Mucosa of gallbladder (tissue), 1 donor: ENCODE results near the gene BMP6. TPM values are rescaled to one million over a fixed set of nuclear protein-coding genes. Genes with fewer than 3 reads are reported as not detected.

Experiments
- DNase-seq: peaks from one replicate; pipeline ENCODE4 v3.0.0-alpha.2; 2020; ENCODE audit warnings: low spot score
- total RNA-seq: library from RNA; stranded (reverse); gene quantifications from one replicate; pipeline ENCODE4 v1.2.1, GENCODE V29; 2021
- donor health status: DM: no; HTN: no; CAD: no.

Gene BMP6
- total RNA-seq, 1 donor from 2014 or later = 7.3 TPM

DNA sequence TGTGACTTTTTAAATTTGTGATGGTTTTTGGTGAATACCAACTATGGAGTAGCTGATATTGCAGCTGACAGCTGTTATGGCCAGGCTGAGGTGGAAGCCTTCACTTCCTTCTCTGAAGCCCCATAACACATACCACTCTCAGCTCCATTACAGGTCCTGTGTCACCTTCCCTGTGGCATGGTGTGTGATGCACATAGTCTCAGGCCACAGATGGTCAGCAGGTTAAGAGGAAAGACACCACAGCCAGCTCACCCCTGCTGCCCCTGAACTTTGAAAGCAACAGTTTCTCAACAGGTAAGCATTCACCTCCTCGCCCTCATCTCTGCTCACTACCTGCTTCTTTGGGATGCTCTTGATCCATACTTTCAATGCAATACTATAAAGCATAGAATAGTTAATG is 177.0 kb downstream of the BMP6 start:
- DNase-seq = no peak

DNA sequence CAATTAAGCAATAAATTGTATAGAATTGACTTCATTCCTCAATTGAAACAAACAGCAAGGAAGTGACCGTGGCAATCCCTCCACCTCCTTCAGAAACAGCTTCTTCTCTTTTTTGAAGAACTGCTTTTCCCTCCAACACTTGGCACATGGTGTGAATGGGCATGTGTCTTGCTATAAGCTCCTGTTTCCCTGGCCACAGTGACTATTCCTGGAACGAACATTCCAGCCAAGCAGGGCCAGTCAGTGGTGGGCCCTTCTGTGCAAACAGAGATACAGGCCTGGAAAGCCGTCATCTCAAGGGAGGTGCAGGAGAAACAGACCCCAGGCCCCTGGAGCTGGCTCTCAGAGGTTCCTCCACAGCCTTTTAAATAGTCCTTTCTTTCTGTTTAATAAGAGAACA is 177.8 kb downstream of the BMP6 start:
- no peak for DNase-seq

DNA sequence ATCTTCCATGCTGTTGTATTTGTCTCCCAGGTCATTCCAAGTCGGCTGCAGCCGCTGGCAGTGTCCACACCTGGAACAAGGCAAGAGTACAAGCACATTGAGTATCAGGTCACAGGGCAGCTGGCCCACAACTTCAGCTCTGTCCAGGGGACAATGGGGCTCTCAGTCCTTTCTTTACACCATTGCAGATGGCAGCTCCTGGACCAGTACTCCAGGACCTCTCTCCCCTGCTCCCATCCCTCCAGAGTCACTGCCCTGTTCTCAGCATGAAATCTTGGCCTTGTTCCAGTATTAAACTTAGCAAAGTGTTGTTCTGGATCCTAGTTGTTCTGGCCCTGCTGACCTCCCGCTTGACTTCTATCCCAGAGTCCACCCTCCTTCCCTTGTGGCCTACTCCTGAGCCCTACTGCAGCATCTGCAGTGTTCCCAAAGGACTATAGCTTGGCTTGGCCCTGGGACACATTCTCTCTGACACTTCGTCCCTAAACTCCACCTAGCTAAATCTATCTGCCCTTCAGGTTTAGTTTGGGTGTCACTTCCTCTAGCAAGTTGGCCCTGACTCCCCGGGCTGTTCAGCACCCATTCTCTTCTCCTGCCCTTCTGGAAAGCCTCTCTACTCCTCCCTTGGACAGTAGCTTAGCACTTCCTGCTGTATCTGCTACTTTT is 178.9 kb downstream of the BMP6 start:
- DNase-seq = no peak

DNA sequence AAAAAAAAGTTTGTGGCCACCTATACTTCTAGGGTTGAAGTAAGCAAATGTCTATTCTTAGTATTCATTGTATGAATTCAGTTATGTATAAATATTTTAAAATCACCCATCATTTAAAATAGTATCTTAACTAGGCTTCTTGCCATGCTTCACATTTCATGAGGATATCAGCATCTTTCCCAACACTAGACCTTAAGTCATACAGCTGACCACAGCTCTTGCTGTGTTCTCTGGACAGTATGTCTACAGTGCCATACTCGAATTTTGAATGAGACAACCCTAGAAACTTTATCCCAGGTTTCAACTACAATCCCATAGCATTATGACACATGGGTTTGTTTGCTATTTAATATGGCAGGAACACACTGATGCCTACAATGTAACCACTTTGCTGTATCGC is 179.5 kb downstream of the BMP6 start:
- no peak for DNase-seq

DNA sequence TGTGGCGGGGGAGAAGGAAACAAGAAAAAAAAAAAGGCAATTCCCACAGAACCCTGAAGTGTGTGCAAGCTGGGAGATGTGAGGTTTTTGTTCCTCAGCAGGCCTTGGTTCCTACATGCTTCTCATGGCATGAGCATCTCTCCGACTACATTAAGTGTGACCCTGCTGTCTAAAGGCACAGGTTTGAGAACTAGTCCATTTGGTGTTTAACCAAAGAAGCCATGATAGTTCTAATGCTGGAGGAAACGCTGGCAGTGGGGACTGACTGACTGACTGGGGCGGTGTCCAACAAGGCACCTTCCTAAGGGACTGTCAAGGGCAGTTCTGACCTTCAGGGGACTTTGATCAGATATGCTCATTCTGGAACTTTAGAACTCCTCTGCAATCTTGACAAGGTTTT is 180.8 kb downstream of the BMP6 start:
- no peak for DNase-seq

DNA sequence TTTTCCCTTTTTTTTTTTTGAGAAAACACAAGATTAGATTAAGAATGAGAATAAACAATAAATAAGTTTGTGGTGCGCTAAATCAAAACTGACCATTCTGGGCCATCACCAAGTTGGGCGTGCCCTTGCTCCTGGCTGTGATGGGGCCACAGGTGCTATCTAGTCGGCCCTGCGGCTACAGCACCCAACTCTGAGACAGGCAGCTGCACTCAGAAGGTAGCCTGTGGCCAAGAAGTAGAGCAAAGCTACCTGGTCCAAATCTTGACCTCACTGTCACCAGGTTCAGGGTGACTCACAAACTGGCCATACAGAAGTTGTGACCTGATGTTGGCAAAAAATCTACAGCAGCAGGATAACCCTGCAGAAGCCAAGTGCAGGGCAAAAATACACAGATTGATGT is 181.3 kb downstream of the BMP6 start:
- DNase-seq = no peak

DNA sequence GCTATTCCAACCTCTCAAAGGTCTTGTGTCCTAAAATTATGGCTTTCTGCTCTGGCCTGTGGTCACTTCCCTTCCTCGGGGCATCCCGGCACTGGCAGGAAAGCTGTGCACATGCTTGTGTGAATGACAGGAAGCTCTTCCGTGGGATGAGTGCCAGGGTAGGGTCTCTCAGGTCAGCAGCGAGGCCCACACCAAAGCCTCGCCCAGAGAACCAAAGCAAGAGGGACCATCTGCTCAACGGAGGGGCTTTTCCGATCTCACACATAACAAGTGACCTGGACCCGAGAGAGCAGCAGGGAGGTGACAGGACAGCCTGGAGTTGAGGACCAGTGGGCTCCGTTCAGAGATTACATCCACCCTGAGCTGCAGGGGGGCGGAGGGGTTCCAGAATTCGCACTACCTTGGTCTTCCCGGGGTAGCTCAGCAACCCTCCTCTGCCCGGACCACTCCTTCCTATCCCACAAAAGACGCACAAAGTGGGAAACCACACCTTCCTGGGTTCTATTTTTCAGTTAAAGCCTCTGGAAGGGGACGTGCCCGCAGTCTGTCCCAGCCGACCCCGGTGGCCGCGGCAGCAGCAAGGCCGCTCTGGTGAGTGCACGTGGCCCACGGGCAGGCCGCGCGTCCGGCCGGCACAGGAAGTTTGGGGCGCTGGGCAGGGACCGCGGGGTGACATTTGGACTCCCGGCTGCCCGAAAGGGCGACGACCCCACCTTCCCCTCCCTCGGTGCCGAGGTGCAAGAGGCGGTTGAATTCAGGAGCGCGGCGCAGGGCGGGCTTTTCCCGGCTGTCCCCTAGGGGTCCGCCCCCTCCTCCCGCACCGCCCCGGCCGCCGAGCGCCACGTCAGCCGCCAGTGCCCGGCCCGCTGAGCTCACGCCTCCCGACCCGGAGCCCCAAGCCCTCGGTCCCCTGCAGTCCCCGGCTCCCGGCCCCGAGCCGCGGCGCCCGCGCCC is 183.7 kb downstream of the BMP6 start:
- DNase-seq = peak; percentile 28

DNA sequence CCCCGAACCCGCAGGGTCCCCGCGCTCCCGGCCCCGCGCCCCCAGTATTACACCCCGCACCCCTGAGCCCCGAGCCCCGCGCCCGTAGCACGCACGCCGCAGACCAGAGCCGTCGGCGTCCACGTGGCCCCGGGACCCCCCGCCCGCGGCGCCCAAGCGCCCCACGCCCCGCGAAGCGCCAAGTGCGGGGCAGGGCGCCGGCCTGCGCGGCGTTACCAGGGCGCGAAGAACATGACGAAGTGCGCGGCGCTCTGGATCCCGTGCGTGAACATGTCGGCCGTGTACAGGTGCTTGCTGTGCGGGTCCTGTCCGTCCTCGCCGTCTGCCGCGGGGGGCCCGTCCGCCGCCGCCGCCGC is 184.4 kb downstream of the BMP6 start:
- no peak for DNase-seq

DNA sequence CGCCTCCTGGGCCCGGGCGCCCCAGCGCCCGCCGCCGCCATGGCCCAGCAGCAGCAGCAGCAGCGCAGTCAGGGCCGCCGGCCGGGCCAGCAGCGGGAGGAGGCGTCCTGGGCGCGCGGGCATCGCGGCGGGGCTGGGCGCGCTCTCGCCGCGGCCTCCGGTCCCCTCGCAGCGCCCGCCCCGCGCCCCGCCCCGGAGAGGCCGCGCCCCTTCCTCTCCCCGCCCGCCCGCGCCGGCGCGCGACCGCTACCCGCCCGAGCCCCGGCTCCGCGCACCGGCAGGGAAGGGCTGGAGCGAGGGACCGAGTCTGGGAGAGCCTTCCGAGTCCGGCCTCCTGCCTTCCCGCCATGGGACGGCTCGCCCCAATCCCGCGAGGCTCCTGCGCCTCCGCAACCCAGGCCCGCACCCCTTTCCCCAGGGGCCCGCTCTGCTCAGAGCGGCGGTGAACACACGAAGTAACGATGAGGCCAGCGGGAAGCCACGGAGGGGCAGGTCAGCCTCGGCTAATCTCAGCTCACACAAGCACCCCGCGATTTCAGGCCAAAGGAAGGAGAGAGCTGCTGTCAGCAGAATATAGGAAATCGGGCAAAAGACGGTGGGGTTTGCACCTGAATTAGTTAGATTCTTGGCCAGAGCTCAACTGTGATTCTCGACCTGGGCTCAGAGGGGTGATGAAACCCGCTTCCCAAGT is 184.9 kb downstream of the BMP6 start, which contains the start of gene TXNDC5:
Gene TXNDC5, minus strand, starts transcription at position 135 of the 691 bp plus-strand sequence. Its CDS starts 12 bp downstream, at position 123.
- DNase-seq = peak; percentile 67

DNA sequence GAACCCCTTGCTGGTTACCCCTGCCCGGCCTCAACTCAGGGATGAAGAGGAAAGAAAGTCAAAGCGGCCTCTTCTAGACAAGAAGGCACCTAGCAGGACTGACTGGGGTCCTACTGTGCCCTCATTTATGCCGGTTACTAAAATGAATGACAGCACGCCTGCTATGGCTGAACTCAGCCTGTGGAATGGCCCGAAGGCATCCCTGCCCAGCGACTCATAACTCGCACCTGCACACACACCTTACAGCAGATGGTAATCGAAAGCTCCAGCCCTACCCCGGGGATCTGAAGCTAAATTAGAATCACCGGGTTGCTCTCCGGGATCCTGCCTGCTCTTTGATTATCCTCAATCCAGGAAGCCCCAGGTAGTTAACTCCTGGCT is 185.4 kb downstream of the BMP6 start:
- DNase-seq = no peak

DNA sequence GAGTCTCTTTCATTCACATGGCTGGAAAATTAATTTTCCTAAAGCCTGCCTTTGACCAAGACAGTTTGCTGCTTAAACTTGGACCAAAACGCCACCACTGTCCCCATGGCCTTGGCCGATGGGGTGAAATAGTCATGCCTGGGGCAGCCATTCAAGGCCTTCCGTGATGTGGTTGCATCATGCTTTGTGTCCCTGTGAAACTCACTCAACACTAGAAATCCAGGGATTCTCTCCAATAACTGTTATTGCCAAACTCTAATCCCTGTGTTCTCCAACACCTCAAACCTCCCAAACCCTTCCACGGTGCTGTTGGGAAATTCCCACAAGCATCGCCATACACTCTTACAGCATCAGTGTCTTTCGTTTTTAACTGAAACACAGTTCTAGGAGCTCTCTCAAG is 186.1 kb downstream of the BMP6 start:
- no peak for DNase-seq

DNA sequence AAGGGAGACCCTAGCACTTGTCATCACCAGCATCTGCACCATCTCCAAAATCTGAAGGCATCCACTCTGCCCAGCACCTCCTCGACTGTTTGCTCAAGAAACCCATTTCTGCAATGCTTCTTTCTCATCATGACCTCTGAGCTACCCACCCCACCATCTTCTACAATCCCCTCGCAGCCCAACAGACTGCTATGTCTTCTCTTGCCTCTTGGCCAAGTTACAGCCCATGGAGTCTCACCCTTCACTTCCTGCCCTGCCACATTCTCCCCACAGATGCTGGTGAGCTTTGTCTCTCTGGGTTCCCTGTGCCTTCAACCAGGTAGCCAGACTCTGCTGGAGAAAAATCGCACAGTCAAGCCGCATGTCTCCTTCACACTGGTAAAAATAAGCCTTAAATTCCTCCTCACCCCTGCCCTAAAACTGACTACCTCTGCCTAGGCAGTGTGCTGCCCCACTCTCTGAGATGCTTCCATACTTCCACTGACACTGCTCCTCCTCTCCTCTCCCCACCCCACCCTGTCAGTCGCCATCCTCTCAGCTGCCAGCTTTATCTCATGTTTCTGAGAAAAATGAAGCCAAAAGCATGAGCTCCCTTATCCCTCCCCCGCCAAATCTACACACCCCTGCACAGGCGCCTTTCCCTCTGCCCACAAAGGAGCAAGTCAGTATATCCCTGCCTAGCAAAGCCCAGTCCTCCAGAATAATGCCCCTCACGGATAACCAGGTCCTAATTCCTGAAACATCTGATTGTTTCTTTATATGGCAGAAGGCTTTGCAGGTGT is 187.0 kb downstream of the BMP6 start:
- no peak for DNase-seq

DNA sequence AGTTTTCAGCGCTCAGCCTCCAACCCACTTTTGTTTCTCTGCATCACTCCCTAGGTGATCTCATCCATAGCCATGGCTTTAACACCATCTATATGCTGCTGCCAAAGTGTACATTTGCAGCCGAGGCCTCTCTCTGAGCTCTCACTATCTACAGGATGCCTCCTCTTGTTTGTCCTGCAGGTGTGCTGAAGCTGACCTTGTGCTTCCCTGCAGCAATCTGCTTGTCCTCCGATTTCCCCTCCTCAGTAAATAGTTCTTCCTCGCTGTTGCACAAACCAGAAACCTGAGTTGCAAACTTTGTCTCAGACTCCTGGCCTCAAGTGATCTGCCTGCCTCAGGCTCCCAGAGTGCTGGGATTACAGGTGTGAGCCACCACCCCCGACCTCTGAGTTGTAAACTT is 188.4 kb downstream of the BMP6 start:
- no peak for DNase-seq

DNA sequence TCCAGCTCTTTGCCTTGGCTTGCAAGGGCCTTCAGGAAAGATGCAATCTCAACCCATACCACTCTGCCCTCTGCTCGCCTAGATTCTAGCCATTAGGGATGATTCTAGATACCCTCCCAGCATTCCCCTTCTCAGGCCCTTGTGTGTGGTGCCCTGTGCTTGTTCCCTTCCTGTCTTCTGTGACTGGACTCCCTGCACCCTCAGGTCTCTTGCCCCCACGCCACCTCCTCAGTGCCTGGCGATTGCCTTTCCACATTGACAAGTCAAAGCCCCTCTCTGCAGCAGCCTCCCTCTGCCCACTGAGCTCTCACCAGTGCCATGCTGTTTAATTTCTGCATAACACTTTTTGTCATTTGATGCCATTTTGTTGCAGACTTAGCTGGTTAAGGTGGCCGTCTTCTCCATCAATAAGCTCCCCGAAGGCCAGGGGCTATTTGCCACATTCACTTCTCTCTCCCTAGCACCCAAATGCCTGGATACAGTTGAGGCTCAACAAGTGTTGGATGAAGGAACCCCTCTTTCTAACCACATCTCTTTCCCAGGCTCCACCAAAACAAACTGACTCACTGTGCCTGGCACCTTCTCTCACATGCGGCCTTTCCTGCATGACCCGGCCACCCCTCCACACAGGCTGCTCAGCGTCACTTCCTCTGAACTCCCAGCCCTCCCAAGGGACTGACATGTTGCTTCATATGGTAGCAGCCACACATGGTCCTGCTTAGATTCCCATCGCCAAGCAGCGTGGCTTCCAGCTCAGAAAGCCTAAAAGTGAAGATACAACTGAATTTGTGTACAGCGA is 189.3 kb downstream of the BMP6 start:
- DNase-seq = no peak

DNA sequence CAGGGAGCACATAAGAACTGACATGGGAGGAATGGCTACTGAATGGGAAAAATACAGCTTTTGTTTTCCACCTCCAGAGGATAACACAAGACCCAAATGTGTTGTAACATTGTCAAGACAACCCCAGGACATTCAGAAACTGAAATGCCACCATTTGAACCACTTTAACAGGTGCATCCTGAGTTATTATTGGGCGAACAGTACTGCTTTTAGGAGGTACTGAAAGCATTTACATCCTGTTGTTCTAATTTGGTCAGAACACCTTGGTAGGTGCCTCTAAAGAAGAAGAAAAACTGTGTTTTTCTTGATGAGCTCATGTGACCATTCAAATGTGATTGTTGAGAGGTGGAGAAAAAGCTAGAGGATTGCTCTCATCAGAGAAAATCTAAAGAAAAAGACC is 191.1 kb downstream of the BMP6 start:
- DNase-seq = no peak

DNA sequence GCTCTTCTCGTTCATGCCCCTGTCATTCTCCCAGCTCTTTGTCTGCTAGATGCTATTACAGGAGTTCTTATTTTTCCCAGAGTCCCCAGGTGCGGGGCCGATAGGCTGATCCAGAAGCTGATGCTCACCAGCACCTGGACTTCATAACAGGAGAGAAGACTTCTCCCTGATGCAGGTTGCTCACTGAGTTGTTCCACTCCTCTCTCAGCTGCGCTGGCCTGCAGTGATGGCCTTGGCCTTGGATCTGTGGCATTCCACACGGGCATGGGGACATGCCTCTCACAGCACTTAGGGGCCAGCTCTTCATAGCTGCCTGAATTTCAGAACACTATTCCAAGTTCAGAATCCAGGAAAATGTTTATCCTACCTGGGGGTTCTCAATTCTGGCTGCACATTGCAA is 191.8 kb downstream of the BMP6 start:
- no peak for DNase-seq

DNA sequence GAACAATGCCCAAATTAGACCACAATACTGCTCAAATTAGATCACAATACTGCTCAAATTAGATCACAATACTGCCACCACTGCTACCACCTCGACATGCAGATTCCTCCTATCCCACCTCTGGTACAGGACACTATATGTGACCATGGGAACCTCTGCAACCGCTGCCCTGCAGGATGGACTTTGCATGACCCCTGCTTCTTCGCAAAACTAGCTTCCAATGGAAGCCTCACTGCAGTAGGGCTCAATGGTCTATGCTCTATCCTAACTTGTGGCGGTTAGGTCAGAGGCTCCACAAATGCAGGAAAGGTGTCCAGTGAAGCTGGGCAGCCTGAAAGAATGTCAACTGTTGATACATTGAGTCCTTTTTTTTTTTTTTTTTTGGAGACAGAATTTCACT is 192.5 kb downstream of the BMP6 start:
- no peak for DNase-seq

DNA sequence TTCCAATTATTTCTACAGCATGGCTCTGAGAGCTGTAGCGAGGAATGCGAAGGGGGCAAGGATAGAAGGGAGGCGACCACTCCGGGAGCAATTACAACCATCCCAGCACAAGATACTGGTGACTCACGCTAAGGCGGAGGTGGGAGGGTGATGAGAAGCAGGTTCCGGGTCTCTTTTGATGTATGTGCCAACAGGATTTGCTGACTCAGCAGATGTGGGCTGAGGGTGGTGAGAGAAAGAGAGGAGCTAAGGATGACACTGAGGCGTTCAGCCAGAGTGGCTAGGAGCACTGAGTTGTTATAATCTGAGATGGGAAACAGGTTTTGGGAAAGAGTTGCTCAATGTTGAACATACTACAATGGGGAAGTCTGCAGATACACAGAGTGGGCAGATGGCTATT is 194.0 kb downstream of the BMP6 start:
- DNase-seq = no peak

DNA sequence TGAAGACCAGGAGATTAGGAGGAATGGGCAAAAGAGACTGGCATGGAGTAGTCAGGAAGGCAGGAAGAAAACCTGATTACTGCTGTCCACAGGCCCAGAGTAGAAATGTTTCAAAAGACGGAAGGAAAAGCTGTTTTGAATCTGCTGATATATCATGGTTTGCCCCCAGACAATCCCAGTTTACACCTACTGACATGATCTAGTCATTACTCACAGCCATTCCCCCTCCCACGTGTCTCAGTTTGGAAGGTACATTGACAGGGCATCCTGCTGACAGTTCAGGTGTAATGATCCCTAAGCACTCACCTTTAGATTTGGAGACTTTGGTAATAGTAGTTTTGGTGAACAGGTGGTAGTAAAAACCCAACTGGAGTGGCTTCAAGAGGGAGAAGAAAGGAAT is 194.5 kb downstream of the BMP6 start:
- DNase-seq = no peak

DNA sequence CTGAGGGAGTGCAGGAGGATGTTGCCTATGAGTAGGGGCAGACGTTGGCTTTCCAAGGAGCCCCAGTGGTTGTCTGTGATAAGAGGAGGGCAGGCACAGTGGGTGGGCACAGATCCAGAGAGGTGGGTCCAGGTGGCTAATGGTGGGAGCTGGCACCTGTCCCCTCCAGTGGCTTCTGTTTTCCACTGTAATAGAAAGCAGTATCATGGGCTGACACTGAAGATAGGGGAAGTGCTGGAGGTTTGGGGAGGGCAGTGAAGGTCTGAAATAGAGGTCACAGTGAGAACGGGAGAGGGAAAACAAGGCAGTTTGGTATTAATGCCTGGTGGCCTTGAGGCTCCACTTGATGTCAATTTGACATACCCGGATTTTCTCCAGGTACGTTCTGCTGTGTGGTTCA is 195.1 kb downstream of the BMP6 start:
- DNase-seq = no peak

DNA sequence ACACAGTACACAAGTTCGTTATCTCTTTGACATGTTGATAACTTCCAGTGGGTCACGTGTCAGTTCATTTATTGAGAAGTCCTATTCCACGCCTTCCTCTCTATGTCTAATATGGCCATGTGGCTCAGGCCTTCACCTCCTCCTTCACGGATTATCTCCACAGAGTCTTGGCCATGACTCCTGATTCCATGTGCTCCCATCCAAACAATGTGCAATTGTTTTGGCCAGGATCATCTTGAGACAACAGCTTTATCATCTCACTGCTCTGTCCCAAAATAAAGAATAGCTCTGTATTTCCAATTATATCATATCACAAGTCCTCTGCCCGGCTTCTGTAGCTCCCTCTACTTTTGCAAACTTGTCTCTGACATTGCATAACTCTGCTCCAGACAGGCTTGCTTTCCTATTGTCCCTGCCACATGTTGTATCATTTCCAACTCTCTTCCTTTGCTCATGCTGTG is 195.8 kb downstream of the BMP6 start:
- DNase-seq = no peak
